Kasumi-1 (cell line): ENCODE measurements around the gene OGDH.

ENCODE experiments used
- DNase-seq, 2 experiments: peaks; one replicate each; lab custom pipeline; 2025; lab: John Stamatoyannopoulos, UW

Gene OGDH

GRCh38 chr7:44618045-44618444 is 11.6 kb downstream of the OGDH start:
- DNase-seq, result no peak

- DNase-seq, result no peak
Observed at GRCh38 chr7:44618753-44619152, 12.3 kb downstream of the OGDH start.

GRCh38 chr7:44621034-44621749 is 14.8 kb downstream of the OGDH start:
- no peak for DNase-seq

GRCh38 chr7:44621750-44622103 is 15.3 kb downstream of the OGDH start:
- DNase-seq, result no peak

GRCh38 chr7:44622342-44623151 is 16.1 kb downstream of the OGDH start:
- DNase-seq, result no peak

- DNase-seq, result no peak
Observed at GRCh38 chr7:44624318-44624717, 17.9 kb downstream of the OGDH start.

- no peak for DNase-seq
Observed at GRCh38 chr7:44625526-44626471, 19.4 kb downstream of the OGDH start.

- DNase-seq, result no peak
Observed at GRCh38 chr7:44626620-44627019, 20.2 kb downstream of the OGDH start.

- DNase-seq, result peak; percentile 55 to 78
Observed at GRCh38 chr7:44629829-44630522, 23.5 kb downstream of the OGDH start.

GRCh38 chr7:44630792-44631457 is 24.5 kb downstream of the OGDH start:
- no peak for DNase-seq

- DNase-seq, result peak; percentile 72 to 80
Observed at GRCh38 chr7:44631458-44632115, 25.2 kb downstream of the OGDH start.

- no peak for DNase-seq
Observed at GRCh38 chr7:44632196-44632595, 25.8 kb downstream of the OGDH start.

- no peak for DNase-seq
Observed at GRCh38 chr7:44633254-44634186, 27.1 kb downstream of the OGDH start.

GRCh38 chr7:44634187-44634838 is 27.9 kb downstream of the OGDH start:
- no peak for DNase-seq

GRCh38 chr7:44634839-44635591 is 28.6 kb downstream of the OGDH start:
- no peak for DNase-seq

- no peak for DNase-seq
Observed at GRCh38 chr7:44636041-44636584, 29.7 kb downstream of the OGDH start.

- DNase-seq, result no peak
Observed at GRCh38 chr7:44636926-44637325, 30.5 kb downstream of the OGDH start.
